ENCODE results near the gene SNED1. TPM values are rescaled to one million over a fixed set of nuclear protein-coding genes. Genes with fewer than 3 reads are reported as not detected.

SNED1 gene
- polyA plus RNA-seq, 1 donor (not counting 4 experiments of a cell fraction or from before 2014, with no cell fraction given): 0.12 TPM

- H3K36me3 ChIP-seq (ENCODE audit: control insufficient read depth in 2 of 2, extremely low read depth in 1 of 2, insufficient read depth in 2 of 2, low read length in 2 of 2): peaks cover 2 to 4% of the 10 kb centered on the region in 2 experiments
- H3K27me3 ChIP-seq (ENCODE audit: control insufficient read depth, extremely low read depth, insufficient read depth, low read length): no peaks in the 10 kb centered on the region
- dilution Hi-C loops (cut with MboI; ENCODE audit: extremely low pct_ligation_motif_present, low sequenced_read_pairs): no loop called here
- no peak overlapping the region for H3K9ac ChIP-seq (ENCODE audit: control insufficient read depth, extremely low read depth, insufficient read depth, low read length)
- H4K20me1 ChIP-seq (ENCODE audit: control insufficient read depth, extremely low read depth, insufficient read depth, low read length): no peaks in the 10 kb centered on the region
- H2AFZ ChIP-seq (ENCODE audit: control insufficient read depth, low read length): no peak overlapping the region
- no peak for TF ChIP-seq CTCF (optimal IDR thresholded peaks at IDR 0.05 in 1 of 3, IDR thresholded peaks at IDR 0.05 in 1 of 3, conservative IDR thresholded peaks at IDR 0.05 in 1 of 3; ENCODE audit: extremely low read depth in 1 of 3, insufficient read depth in 2 of 3, low read length in 3 of 3)
- no peak for TF ChIP-seq EZH2 (IDR thresholded peaks at IDR 0.05; ENCODE audit: low read length)
- H3K4me2 ChIP-seq (ENCODE audit: control insufficient read depth, extremely low read depth, insufficient read depth, low read depth, low read length): no peak overlapping the region
- DNase-seq (ENCODE audit: low read depth, low spot score): no peak
- H3K27ac ChIP-seq (ENCODE audit: control insufficient read depth, insufficient read depth, low read length): no peak overlapping the region
- H3K9me3 ChIP-seq (ENCODE audit: control insufficient read depth, low read depth, low read length): no peaks in the 10 kb centered on the region
- H3K4me3 ChIP-seq (ENCODE audit: control insufficient read depth in 2 of 3, extremely low read depth in 1 of 3, insufficient read depth in 2 of 3, low read depth in 1 of 3, low read length in 3 of 3): no peak overlapping the region
- FAIRE-seq: no peak
- no peaks in the 10 kb centered on the region for H3K9me1 ChIP-seq (ENCODE audit: control insufficient read depth, extremely low read depth, insufficient read depth, low read length)
- no peaks in the 10 kb centered on the region for H3K79me2 ChIP-seq (ENCODE audit: control insufficient read depth, insufficient read depth, low read length)
- H3K4me1 ChIP-seq (ENCODE audit: control insufficient read depth, extremely low read depth, insufficient read depth, low read length): peaks cover 8% of the 10 kb centered on the region
These were observed 127.2 kb downstream of the SNED1 start for GRCh38 chr2:241125626-241126025.

GRCh38 chr2:241126201-241126611 lies 127.8 kb downstream of the SNED1 start:
- H3K36me3 ChIP-seq (ENCODE audit: control insufficient read depth in 2 of 2, extremely low read depth in 1 of 2, insufficient read depth in 2 of 2, low read length in 2 of 2): peaks cover 2% of the 10 kb centered on the region in 2 experiments
- H3K9me1 ChIP-seq (ENCODE audit: control insufficient read depth, extremely low read depth, insufficient read depth, low read length): no peaks in the 10 kb centered on the region
- dilution Hi-C loops (cut with MboI; ENCODE audit: extremely low pct_ligation_motif_present, low sequenced_read_pairs): no loop called here
- DNase-seq (ENCODE audit: low read depth, low spot score) (no peak), FAIRE-seq (no peak)
- H3K4me2 ChIP-seq (ENCODE audit: control insufficient read depth, extremely low read depth, insufficient read depth, low read depth, low read length): no peak overlapping the region
- H3K79me2 ChIP-seq (ENCODE audit: control insufficient read depth, insufficient read depth, low read length): no peaks in the 10 kb centered on the region
- no peaks in the 10 kb centered on the region for H3K9me3 ChIP-seq (ENCODE audit: control insufficient read depth, low read depth, low read length)
- H3K27ac ChIP-seq (ENCODE audit: control insufficient read depth, insufficient read depth, low read length): no peak overlapping the region
- no peak overlapping the region for H2AFZ ChIP-seq (ENCODE audit: control insufficient read depth, low read length)
- TF ChIP-seq CTCF (optimal IDR thresholded peaks at IDR 0.05 in 1 of 3, IDR thresholded peaks at IDR 0.05 in 1 of 3, conservative IDR thresholded peaks at IDR 0.05 in 1 of 3; ENCODE audit: extremely low read depth in 1 of 3, insufficient read depth in 2 of 3, low read length in 3 of 3) (no peak), EZH2 (IDR thresholded peaks at IDR 0.05; ENCODE audit: low read length) (no peak)
- peaks cover 8% of the 10 kb centered on the region for H3K4me1 ChIP-seq (ENCODE audit: control insufficient read depth, extremely low read depth, insufficient read depth, low read length)
- no peak overlapping the region for H3K4me3 ChIP-seq (ENCODE audit: control insufficient read depth in 2 of 3, extremely low read depth in 1 of 3, insufficient read depth in 2 of 3, low read depth in 1 of 3, low read length in 3 of 3)
- no peaks in the 10 kb centered on the region for H4K20me1 ChIP-seq (ENCODE audit: control insufficient read depth, extremely low read depth, insufficient read depth, low read length)
- H3K9ac ChIP-seq (ENCODE audit: control insufficient read depth, extremely low read depth, insufficient read depth, low read length): no peak overlapping the region
- no peaks in the 10 kb centered on the region for H3K27me3 ChIP-seq (ENCODE audit: control insufficient read depth, extremely low read depth, insufficient read depth, low read length)
